Glomerular endothelial cell (primary cell): ENCODE data around the gene PPIP5K1. TPM values are rescaled to one million over a fixed set of nuclear protein-coding genes. Genes with fewer than 3 reads are reported as not detected.
"Not testable (repeated sequence)": the region's sequence is repeated elsewhere in the genome, so short reads cannot be mapped to it uniquely, and the experiment has no call there.

Experiments
- DNase-seq: peaks from one replicate; pipeline ENCODE4 v3.0.0-alpha.2; 2011; ENCODE audit warnings: low read depth, low spot score; ENCODE audit errors: extremely low read depth
- total RNA-seq: library from RNA; depleted of rRNA; stranded (reverse); fragments of >200 nt; gene quantifications from 2 replicates; pipeline ENCODE4 v1.2.3, GENCODE V29; 2015

PPIP5K1 gene
- 10.8 and 13.1 TPM in 2 replicates for total RNA-seq

DNA sequence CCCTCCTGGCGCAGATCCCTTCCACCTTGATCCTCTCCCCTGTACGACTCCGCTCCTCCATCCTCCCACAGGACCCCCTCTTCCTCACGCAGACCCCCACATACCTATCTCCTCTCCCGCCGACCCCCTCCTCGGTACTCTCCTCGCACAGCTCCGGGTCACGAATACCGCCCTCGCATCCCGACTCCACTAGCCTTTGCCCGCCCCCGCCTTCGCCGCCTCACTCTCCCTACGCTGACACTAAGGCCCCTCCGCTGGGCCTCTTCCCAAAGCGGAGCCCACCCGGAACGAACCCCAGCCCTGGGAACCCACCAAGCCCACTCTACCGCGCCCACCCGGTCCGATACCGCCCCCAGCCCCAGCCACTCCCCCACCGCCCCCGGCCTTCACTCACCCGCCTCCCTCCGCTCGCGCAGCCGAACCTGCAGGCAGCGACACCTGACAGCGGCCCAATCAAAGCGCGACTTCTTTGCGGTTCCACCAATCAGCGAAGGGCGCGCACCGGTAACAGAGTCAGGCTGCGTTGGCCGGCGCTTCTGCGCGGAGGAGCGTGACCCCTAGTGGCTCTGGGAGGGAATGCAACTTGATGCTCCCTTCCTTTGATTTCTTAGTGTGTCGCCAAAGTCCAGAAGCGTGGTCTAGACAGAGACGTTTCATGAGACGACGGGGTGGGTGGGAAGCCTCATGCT, at the start of gene PPIP5K1:
TSS of gene PPIP5K1 (minus strand) at position 431 of the 689 bp plus-strand sequence. CDS start 5,704 bp downstream, outside the sequence.
- not testable (repeated sequence) for DNase-seq

DNA sequence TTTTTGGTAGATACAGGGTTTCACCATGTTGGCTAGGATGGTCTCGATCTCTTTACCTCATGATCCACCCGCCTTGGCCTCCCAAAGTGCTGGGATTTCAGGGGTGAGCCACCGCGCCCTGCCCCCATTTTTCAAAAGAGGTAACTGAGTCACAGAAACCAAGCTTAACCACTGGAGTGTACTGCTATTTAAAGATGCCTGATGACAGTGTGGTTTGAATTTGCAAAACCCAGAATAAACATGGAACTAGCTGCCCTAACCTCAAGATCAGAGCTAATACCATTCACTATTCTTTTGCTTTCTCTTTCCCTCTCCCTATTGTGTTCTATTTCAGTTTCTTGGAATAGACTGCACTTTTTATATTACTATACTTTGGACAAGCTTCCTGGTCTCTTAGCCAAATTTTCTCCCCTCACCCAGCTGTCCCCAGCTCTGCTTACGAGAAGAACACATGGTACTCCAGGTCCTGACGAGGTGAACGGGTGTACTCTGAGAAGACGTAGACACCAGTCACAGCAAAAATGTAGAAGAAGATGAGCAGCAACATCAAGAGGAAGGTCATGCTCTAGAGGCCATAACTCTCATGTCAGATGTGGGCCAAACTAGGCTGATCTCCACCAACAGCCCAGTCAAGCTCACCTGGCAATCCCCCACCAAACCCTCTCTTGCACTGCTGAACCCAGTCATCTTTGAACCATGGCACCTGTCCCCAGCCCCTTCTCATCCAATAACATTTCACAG, 48.6 kb upstream of the PPIP5K1 start:
- not testable (repeated sequence) for DNase-seq

DNA sequence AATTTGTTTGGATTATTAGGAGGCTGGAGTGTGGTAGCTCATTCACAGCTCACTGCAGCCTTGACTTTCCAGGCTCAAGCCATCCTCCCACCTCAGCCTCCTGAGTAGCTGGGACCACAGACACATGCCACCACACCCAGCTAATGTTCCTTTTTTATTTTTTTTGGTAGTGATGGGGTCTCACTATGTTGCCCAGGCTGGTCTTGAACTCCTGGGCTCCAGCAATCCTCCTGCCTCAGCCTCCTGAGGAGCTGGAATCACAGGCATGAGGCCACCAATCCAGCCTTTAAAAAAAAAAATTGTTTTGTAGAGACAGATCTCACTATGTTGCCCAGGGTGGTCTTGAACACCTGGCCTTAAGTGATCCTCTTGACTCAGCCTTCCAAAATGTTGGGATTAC, 36.9 kb upstream of the PPIP5K1 start:
- DNase-seq, result not testable (repeated sequence)

DNA sequence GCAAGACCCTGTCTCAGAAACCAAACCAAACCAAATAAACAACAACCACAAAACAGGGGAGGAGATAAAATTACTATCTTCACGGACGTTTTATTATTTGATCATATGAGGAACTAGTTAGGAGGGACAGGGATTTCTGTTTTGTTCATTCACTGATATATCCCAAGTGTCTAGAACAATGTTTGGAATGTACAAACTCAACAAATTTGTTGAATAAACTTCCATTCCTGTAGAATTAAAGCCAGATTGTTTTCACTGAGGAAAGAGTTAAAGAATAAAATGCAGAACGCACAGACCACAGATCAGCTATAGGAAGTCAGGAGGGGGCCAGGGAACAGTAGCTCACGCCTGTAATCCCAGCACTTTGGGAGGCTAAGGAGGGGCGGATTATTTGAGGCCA, 35.1 kb upstream of the PPIP5K1 start:
- no peak for DNase-seq

DNA sequence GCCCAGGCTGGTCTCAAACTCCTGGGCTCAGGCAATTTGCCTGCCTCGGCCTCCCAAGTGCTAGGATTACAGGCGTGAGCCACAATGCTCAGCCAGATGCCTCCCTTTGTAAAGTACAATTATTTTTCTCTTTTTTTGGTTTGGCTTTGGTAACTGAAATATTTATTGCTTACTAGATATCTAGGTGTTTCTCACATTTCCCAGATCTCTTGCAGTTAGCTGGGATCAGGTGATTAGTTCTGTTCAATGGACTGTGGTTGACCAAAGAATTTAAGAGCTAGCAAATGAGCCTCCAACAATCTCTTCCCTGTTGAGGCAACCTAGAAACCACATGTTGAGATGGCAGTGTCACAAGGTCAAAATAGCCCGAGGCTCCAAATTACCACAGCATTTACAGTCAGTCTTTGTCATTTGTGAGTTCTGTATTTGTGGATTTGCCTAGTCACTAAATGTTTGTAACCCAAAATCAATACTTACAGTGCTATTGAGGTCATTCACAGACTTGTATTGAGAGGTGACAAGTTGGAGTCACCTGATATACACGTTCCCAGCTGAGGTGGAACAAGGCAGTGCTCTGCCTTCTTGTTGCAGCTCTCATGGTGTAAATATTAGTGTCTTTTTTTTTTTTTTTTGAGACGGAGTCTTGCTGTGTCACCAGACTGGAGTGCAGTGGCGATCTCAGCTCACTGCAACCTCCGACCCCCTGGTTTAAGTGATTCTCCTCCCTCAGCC, 32.2 kb upstream of the PPIP5K1 start:
- DNase-seq, result not testable (repeated sequence)

DNA sequence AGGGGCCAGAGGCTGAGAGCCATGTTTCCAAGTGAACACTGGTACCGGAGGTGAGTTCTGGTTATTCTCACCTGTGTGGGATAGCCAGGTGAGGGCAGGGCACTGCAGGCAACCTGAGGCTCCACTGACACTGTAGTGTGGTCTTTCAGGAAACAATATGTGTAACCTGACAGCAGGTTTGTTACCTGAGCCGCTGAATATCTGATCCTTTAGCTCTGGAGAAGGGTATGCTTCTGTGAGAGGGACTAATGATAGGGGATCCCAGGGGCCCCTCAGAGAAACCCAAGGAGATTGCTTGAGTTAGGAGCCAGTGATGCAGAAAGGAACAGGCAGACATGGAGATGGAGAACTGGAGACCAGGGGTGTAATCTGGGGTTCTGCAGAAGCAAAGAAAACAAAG, 28.7 kb upstream of the PPIP5K1 start, which contains the start of gene STRC:
TSS of gene STRC (minus strand) at position 101 of the 400 bp plus-strand sequence. CDS start at position 23, 78 bp downstream.
- not testable (repeated sequence) for DNase-seq

DNA sequence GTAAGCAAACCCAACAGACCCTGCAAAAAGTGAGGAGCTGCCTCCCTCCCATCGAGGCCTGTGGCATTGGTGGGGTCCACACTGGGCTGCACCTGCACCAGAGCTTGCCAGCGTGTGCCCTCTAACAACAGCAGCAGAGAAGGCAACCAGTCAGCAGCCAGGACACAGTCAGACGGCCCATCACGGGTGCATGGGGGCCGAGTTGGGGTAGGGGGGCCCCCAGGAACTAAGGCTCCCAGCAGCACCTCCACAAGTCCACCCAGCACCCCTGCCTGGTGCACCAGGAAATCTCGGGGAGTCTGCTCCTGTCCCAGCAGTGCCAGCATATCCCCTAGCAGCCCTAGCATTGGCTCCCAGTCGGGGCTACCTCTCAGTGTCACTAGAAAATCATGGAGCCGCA, 27.7 kb upstream of the PPIP5K1 start:
- not testable (repeated sequence) for DNase-seq

DNA sequence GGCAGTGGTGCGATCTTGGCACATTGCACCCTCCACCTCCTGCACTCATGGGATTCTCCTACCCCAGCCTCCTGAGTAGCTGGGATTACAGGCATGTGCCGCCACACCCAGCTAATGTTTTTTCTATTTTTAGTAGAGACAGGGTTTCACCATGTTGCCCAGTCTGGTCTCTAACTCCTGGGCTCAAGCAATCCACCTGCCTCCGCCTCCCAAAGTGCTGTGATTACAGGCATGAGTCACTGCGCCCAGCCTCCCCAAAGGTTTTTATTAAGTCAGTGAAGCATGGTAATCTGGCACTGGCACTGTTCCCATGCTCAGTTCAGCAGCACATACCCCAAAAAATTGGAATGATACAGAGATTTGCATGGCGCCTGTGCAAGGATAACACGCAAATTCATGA, 12.2 kb upstream of the PPIP5K1 start:
- not testable (repeated sequence) for DNase-seq

DNA sequence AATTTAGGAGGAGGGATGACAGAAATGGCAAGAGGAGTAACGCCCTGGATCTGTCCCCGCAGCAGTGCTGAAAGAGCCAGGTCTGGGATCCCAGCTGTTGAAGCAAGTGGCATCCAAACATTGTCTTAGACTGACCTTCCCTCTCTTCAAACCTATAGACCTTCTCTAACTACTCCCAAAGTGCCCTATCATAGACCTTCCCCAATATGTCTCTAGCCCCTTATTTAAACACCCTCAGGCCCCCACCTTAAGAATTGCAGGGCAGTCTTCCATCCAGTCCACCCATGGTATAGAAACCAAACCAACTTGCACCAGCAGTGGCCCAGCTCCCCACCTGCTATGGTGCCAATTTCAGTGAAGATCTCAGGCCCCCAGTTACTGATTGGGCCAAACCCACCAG, 10.2 kb upstream of the PPIP5K1 start:
- DNase-seq, result not testable (repeated sequence)

DNA sequence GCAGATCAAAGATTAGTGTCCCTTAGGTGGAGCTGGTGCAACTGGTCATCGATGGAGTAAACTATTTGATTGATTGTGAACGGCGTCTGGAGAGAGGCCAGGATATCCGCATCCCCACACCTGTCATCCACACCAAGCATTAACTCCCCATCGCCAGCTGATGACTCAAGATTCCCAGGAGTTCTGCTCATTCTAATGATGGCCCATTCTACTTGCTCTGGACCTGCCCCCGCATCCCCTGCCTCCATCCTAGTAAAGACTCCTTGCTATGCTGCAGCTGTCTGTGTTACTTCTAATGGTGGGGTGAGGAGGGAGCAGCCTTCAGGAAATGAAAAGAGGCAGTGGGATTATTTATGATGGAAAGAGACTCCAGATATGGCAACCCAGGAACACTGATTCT, 9.1 kb upstream of the PPIP5K1 start:
- DNase-seq, result not testable (repeated sequence)

DNA sequence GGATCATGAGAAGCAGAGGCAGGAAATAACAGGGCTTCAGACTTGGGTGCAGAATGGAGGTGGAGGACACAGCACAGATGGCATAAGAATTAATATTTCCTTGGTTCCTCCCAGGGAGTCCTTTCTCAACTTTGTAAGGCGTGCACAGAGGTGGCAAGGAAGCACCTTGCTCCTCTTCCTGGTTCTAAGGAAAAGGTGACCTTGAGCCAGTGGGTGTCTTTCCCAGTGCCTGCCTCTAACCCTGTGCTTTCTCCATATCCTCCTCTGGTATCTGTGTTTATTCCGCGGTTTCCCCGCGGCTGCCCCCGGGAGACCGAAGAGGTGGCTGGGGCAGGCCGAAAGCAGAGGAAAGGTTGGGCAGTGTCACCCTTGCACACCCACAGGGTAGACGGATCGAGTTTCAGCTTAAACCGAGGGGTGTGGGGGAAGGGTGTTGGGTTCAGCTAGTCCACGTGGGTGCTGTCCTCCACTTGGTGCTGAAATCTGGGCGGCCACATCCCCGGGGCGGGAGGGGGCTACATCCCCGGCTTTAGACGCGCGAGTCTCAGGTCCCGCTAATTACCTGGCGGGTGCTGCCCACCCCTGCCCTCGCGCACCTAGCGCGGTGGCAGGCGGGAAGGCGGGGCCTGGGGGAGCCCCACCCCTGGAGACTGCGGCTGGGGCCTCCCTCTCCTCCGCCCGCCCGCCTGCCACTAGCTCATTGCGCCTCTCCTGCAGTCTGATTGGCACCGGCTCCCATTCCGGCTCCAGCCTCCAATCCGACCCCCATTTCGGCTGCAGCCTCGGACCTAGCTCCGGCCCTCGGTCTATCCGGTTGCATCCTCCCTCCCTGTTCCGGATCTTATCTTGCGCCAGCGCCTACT, 3.6 kb upstream of the PPIP5K1 start, which contains the start of gene CKMT1B:
TSS of gene CKMT1B (plus strand) at position 700 of the 863 bp plus-strand sequence. CDS start 192 bp downstream, outside the sequence.
- DNase-seq, result not testable (repeated sequence)

DNA sequence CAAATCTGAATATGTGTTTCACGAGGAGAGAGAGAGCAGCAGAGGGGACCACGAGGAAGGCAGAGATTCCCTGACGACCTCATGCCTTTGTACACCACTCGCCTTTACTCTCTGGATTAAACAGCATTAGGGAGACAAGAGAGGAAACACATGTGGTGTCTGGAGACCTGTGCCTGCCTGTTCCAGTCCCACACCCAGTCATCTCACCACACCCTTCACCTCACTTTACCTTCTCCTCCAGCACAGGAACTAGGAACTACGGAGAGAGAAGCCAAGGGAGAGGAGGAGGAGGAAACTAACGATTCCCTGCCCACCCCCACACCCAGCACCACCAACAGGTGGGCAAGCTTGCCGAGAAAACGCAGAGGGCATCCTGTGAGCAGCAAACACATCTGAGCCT, 2.8 kb upstream of the PPIP5K1 start:
- DNase-seq, result not testable (repeated sequence)

DNA sequence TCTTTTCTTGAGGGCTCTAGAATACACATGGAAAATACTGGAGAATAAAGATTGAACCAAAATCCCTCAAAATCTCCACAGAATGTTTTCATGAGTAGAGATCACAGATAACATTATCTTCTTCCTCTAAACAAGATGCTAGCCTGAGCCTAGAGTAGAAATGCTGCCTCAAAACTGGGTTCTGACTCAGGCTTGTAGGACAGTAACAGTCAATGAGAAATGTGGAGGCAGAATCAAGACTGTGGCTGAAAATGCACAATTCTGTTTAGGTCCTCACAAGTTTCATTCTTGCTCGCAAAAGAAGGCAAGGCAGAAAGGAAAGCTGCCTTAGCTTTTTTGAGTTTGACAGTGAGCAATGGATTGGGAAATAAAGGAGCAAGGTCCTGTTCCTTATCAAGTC, 15.4 kb downstream of the PPIP5K1 start:
- not testable (repeated sequence) for DNase-seq

DNA sequence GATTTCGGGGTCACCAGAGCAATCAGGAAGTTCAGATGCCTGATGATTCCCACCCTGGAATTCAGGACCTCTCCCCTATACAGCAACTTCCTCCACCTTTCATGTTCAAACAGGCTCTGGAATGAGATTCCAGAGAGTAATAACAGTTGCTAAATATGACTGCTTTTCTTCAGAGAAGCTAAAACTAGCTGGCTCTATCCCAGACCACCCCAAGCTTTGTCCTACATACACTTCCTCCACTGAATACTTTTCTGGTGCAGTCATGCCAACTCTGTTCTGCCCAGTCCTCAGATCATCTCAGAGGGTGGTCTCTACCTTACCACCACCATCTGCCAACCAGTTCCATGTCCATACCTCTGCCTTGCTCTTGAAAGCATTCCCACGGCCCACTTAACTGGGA, 23.4 kb downstream of the PPIP5K1 start:
- not testable (repeated sequence) for DNase-seq

DNA sequence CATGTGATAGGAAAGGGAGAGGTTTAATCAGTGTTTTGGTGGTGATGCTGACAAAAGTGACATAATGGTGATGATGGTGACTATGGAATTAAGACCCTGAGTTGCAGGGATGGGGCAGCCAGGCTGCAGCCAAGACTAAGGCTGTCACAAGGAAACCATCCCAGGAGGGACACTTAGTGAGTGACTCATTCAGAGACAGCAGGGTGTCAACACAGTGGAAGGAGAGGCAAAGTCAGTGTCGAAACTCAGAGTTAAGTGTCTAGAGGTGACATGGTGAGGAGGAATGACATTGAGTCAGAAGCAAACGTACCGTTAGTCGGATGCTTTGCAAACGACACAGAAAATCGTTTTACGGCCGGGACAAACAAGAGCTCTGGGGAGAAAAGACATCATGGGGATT, 26.2 kb downstream of the PPIP5K1 start:
- not testable (repeated sequence) for DNase-seq

DNA sequence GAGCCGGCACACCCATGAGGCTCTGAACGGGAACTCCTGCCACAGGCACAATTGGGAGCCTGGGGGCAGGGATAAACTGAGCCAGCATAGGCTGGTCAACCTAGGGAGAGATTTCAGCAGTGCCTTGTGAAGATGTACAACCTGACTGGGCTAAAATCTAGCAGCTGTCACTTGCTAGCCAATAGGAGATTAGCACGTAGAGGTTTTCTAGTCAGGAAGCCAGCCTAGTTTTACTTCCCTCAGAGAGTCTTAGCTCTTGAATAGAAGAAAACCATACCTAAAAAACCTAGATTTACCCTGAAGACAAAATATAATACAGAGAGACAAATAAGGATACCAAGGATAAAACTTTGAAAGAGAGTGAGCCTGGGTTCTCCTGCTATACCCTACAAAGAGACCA, 27.3 kb downstream of the PPIP5K1 start:
- not testable (repeated sequence) for DNase-seq

DNA sequence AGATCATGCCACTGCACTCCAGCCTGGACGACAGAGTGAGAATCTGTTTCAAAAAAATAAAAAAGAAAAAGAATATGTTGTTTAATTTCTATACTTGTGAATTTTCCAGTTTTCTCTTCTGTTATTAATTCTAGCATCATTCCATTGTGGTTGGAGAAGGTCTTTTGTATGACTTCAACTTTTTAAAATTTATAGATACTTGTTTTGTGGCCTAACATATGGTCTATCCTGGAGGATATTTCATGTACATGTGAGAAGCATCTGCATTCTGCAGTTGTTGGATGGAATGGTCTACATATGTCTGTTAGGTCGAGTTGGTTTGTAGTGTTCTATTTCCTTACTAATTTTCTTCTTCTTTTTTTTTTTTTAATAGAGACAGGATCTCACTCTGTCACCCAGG, 37.0 kb downstream of the PPIP5K1 start:
- DNase-seq, result no peak

DNA sequence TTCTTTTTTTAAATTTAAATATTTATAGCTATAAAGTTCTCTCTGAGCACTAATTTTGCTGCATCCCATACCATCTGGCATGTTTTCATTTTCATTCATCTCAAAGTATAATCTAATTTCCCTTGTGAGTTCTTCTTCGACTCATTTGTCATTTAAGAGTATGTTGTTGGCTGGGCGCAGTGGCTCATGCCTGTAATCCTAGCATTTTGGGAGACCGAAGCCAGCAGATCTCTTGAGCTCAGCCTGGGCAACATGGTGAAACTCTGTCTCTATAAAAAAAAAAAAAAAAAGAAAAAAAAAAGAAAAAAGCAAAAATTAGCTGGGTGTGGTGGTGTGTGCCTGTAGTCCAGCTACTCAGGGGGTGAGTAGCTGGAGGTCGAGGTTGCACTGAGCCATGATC, 37.8 kb downstream of the PPIP5K1 start:
- DNase-seq, result no peak

DNA sequence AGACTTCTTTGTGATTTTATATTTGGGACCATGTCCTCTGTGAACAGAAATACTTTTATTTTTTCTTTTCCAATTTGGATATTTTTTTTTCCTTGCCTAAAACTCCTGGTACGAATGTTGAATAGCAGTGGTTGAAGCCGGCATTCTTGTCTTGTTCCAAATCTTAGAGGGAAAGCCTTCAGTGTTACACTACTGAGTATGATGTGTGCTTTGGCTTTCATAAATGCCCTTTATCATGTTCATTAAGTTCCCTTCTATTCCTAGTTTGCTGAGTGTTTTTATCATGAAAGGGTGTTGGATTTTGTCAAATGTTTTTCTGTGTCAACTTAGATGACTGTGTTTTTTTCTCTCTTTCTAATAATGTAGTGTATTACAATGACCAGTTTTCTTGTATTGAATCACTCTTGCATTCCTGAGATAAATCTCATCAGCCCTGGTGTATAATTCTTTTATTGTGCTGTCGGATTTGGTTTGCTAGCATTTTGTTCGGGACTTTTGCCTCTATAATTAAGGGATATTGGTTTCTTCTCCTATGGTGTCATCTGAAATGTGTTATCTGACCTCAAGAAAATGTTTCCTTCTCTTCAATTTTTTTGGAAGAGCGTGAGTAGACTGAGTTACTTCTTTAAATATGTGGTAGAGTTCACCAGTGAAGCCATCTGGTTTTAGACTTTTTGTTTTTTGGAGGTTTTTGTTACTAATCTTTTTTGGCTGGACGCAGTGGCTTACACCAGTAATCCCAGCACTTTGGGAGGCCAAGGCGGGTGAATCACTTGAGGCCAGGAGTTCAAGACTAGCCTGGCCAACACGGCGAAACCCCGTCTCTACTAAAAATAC, 39.3 kb downstream of the PPIP5K1 start:
- DNase-seq, result no peak
